ENCODE measurements around the gene ZNF488. TPM values are rescaled to one million over a fixed set of nuclear protein-coding genes. Genes with fewer than 3 reads are reported as not detected.

The ZNF488 gene
- total RNA-seq, 1 experiment from 2014 or later: 2.2 TPM

DNA sequence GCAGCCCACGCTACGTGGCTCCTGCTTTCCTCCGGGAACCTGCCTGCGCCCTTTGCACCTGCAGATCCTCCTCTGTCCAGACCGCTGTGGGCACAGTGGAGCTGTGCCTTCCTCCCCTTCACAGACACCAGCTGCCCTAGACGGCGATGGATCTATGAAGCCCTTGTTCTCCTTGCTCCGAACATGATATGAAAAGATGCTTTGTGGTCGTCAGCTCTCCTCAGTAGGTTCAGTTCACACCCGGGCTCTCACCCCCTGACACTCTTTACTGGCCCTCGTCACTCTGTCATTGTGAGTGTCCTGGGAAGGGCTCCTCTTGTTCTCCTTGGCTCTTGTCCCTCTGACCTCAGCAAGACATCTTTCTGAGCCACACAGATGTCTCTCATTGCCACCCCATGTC lies 4.2 kb downstream of the ZNF488 start:
- H3K27ac Mint-ChIP-seq (ENCODE audit: unreplicated experiment): no peak overlapping the region
- no peak for DNase-seq
- CTCF ChIA-PET: no interaction called here
- intact Hi-C loops (cut with micrococcal nuclease; ENCODE audit: unreplicated experiment): no loop called here
- peaks cover 24% of the 10 kb centered on the region for H3K4me1 Mint-ChIP-seq (ENCODE audit: low read depth, unreplicated experiment)
- H3K27me3 Mint-ChIP-seq (ENCODE audit: unreplicated experiment): peaks cover 29% of the 10 kb centered on the region
- no peak overlapping the region for H3K4me3 Mint-ChIP-seq (ENCODE audit: low read depth, unreplicated experiment)
- peaks cover 12% of the 10 kb centered on the region for H3K36me3 Mint-ChIP-seq (ENCODE audit: insufficient read depth, unreplicated experiment)
- TF ChIP-seq, protein P1, sequence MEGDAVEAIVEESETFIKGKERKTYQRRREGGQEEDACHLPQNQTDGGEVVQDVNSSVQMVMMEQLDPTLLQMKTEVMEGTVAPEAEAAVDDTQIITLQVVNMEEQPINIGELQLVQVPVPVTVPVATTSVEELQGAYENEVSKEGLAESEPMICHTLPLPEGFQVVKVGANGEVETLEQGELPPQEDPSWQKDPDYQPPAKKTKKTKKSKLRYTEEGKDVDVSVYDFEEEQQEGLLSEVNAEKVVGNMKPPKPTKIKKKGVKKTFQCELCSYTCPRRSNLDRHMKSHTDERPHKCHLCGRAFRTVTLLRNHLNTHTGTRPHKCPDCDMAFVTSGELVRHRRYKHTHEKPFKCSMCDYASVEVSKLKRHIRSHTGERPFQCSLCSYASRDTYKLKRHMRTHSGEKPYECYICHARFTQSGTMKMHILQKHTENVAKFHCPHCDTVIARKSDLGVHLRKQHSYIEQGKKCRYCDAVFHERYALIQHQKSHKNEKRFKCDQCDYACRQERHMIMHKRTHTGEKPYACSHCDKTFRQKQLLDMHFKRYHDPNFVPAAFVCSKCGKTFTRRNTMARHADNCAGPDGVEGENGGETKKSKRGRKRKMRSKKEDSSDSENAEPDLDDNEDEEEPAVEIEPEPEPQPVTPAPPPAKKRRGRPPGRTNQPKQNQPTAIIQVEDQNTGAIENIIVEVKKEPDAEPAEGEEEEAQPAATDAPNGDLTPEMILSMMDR (IDR thresholded peaks at IDR 0.05; ENCODE audit: unreplicated experiment): no peak
- no peaks in the 10 kb centered on the region for H3K9me3 Mint-ChIP-seq (ENCODE audit: low read depth, unreplicated experiment)
- BruUV-seq (replicated peaks): no TSS peak

- CTCF ChIA-PET: no interaction called here
- Mint-ChIP-seq H3K4me3 (ENCODE audit: low read depth, unreplicated experiment) (no peak overlapping the region), H3K4me1 (ENCODE audit: low read depth, unreplicated experiment) (peaks cover 24% of the 10 kb centered on the region), H3K36me3 (ENCODE audit: insufficient read depth, unreplicated experiment) (peaks cover 8% of the 10 kb centered on the region), H3K27ac (ENCODE audit: unreplicated experiment) (no peak overlapping the region), H3K9me3 (ENCODE audit: low read depth, unreplicated experiment) (no peaks in the 10 kb centered on the region), H3K27me3 (ENCODE audit: unreplicated experiment) (peaks cover 29% of the 10 kb centered on the region)
- DNase-seq: no peak
- intact Hi-C loops (cut with micrococcal nuclease; ENCODE audit: unreplicated experiment): no loop called here
- TF ChIP-seq, protein P1 (IDR thresholded peaks at IDR 0.05; ENCODE audit: unreplicated experiment): no peak
- BruUV-seq (replicated peaks): no TSS peak
Measured at GRCh38 chr10:47379445-47379785, 4.7 kb downstream of the ZNF488 start.

- Mint-ChIP-seq H3K4me1 (ENCODE audit: low read depth, unreplicated experiment) (peaks cover 21% of the 10 kb centered on the region), H3K36me3 (ENCODE audit: insufficient read depth, unreplicated experiment) (peaks cover 4% of the 10 kb centered on the region), H3K4me3 (ENCODE audit: low read depth, unreplicated experiment) (no peak overlapping the region), H3K9me3 (ENCODE audit: low read depth, unreplicated experiment) (no peaks in the 10 kb centered on the region), H3K27ac (ENCODE audit: unreplicated experiment) (no peak overlapping the region), H3K27me3 (ENCODE audit: unreplicated experiment) (peaks cover 29% of the 10 kb centered on the region)
- no TSS peak for BruUV-seq (replicated peaks)
- CTCF ChIA-PET: no interaction called here
- intact Hi-C loops (cut with micrococcal nuclease; ENCODE audit: unreplicated experiment): no loop called here
- TF ChIP-seq, protein P1 (IDR thresholded peaks at IDR 0.05; ENCODE audit: unreplicated experiment): no peak
- DNase-seq: no peak
Measured at GRCh38 chr10:47378606-47379444, 5.3 kb downstream of the ZNF488 start.

- Mint-ChIP-seq H3K36me3 (ENCODE audit: insufficient read depth, unreplicated experiment) (no peaks in the 10 kb centered on the region), H3K4me3 (ENCODE audit: low read depth, unreplicated experiment) (no peak overlapping the region), H3K27me3 (ENCODE audit: unreplicated experiment) (peaks cover 29% of the 10 kb centered on the region), H3K9me3 (ENCODE audit: low read depth, unreplicated experiment) (no peaks in the 10 kb centered on the region), H3K4me1 (ENCODE audit: low read depth, unreplicated experiment) (peaks cover 15% of the 10 kb centered on the region), H3K27ac (ENCODE audit: unreplicated experiment) (no peak overlapping the region)
- no peak for DNase-seq
- CTCF ChIA-PET: no interaction called here
- TF ChIP-seq, protein P1 (IDR thresholded peaks at IDR 0.05; ENCODE audit: unreplicated experiment): no peak
- BruUV-seq (replicated peaks): no TSS peak
- intact Hi-C loops (cut with micrococcal nuclease; ENCODE audit: unreplicated experiment): no loop called here
Measured at GRCh38 chr10:47378183-47378510, 5.9 kb downstream of the ZNF488 start.
